HG03196 (cell line): ENCODE results near the gene ANKRD44.
A peak's percentile ranks its signal among the peaks of the same experiment; 100 is the strongest.

Experiments
- ATAC-seq: cut with Tn5 transposase; IDR thresholded peaks from one replicate; pipeline ENCODE4 v1.9.1; 2021; ENCODE audit not compliant: unreplicated experiment

The ANKRD44 gene

GRCh38 chr2:197264332-197264731, 46.2 kb downstream of the ANKRD44 start:
- ATAC-seq = no peak

- ATAC-seq = no peak
Measured at GRCh38 chr2:197263077-197263476, 47.5 kb downstream of the ANKRD44 start.

GRCh38 chr2:197261808-197262226, 48.8 kb downstream of the ANKRD44 start:
- ATAC-seq = peak; percentile 57

- ATAC-seq = peak; percentile 18
Measured at GRCh38 chr2:197259470-197259999, 51.0 kb downstream of the ANKRD44 start.

GRCh38 chr2:197258580-197258979, 52.0 kb downstream of the ANKRD44 start:
- ATAC-seq = no peak

GRCh38 chr2:197256547-197257170, 53.9 kb downstream of the ANKRD44 start:
- no peak for ATAC-seq

GRCh38 chr2:197256021-197256420, 54.6 kb downstream of the ANKRD44 start:
- ATAC-seq = no peak

GRCh38 chr2:197255543-197255942, 55.0 kb downstream of the ANKRD44 start:
- ATAC-seq = peak; percentile 89

GRCh38 chr2:197254776-197255530, 55.6 kb downstream of the ANKRD44 start:
- peak; percentile 25 for ATAC-seq

GRCh38 chr2:197251576-197251975, 59.0 kb downstream of the ANKRD44 start:
- ATAC-seq = no peak

GRCh38 chr2:197251163-197251562, 59.4 kb downstream of the ANKRD44 start:
- no peak for ATAC-seq

GRCh38 chr2:197250084-197250397, 60.5 kb downstream of the ANKRD44 start:
- ATAC-seq = no peak

GRCh38 chr2:197249381-197250083, 61.0 kb downstream of the ANKRD44 start:
- ATAC-seq = no peak

- ATAC-seq = peak; percentile 44
Measured at GRCh38 chr2:197248623-197249022, 62.0 kb downstream of the ANKRD44 start.

GRCh38 chr2:197248001-197248401, 62.6 kb downstream of the ANKRD44 start:
- ATAC-seq = no peak

GRCh38 chr2:197247083-197247482, 63.5 kb downstream of the ANKRD44 start:
- ATAC-seq = no peak

GRCh38 chr2:197245829-197246804, 64.5 kb downstream of the ANKRD44 start:
- ATAC-seq = no peak

GRCh38 chr2:197244349-197244748, 66.2 kb downstream of the ANKRD44 start:
- no peak for ATAC-seq

- no peak for ATAC-seq
Measured at GRCh38 chr2:197242719-197243118, 67.9 kb downstream of the ANKRD44 start.

- ATAC-seq = no peak
Measured at GRCh38 chr2:197241596-197241995, 69.0 kb downstream of the ANKRD44 start.

GRCh38 chr2:197241153-197241552, 69.4 kb downstream of the ANKRD44 start:
- ATAC-seq = no peak
